PC-9 (cell line): ENCODE data around the gene TNFAIP1.

Experiments
- EZH2 ChIP-seq: fragments of 200-600 bp; sonication (generic); IDR thresholded peaks from 2 replicates; pipeline ENCODE4 v1.8.0; 2017; ENCODE audit warnings: antibody characterized with exemption, low read depth
- TF ChIP-seq, protein P1 (sequence below): fragments of 200-600 bp; sonication (generic); conservative IDR thresholded peaks from 2 replicates; pipeline ENCODE4 v1.6.1; 2017; ENCODE audit warnings: mixed run types, antibody characterized with exemption, mild to moderate bottlenecking, moderate library complexity

DNA sequence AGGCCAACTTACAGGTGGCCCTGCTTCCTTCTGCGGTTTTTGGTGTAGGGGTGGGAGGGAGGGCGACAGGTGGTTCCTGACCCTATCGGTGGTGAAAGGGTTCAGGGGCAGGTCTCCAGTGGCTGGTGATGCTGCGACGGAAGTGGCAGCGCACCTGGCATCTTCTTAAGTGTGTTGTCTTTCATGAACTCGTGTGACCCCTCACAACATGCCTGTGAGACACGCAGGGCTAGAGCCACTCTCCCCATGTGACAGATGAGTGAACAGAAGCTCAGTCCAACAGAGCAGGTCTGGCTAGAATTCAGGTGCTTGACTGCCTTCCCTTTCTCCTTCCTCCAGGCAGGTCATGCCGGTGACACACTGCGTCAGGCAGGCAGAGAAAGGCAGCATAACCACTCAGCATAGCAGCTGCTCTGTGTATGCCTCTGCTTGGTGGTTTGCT is 8.0 kb downstream of the TNFAIP1 start:
- TF ChIP-seq, protein P1, sequence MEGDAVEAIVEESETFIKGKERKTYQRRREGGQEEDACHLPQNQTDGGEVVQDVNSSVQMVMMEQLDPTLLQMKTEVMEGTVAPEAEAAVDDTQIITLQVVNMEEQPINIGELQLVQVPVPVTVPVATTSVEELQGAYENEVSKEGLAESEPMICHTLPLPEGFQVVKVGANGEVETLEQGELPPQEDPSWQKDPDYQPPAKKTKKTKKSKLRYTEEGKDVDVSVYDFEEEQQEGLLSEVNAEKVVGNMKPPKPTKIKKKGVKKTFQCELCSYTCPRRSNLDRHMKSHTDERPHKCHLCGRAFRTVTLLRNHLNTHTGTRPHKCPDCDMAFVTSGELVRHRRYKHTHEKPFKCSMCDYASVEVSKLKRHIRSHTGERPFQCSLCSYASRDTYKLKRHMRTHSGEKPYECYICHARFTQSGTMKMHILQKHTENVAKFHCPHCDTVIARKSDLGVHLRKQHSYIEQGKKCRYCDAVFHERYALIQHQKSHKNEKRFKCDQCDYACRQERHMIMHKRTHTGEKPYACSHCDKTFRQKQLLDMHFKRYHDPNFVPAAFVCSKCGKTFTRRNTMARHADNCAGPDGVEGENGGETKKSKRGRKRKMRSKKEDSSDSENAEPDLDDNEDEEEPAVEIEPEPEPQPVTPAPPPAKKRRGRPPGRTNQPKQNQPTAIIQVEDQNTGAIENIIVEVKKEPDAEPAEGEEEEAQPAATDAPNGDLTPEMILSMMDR, result no peak
- no peak for TF ChIP-seq EZH2
